Naive thymus-derived CD4-positive, alpha-beta T cell (primary cell): Measurements from ENCODE around the gene CDC6. TPM values are rescaled to one million over a fixed set of nuclear protein-coding genes. Genes with fewer than 3 reads are reported as not detected.

ENCODE experiments used
- ATAC-seq: fragments of 150-1000 bp; cut with Tn5 transposase; 2 replicates; pipeline ENCODE4 v1.10.0; 2021; ENCODE audit warnings: mild to moderate bottlenecking, moderate library complexity
- CTCF ChIA-PET: fragments of 350-600 bp; sonication (Branson Sonifier 250); formaldehyde crosslinking; loops from one replicate; lab custom pipeline; 2021; ENCODE audit warnings: antibody characterized with exemption; lab: Charles Lee
- POLR2A ChIA-PET: fragments of 350-600 bp; sonication (Branson Sonifier 250); formaldehyde crosslinking; loops from one replicate; lab custom pipeline; 2021; ENCODE audit warnings: antibody characterized with exemption, inconsistent platforms; lab: Charles Lee
- DNase-seq, 9 donors: peaks; one replicate each; pipeline versions ENCODE4 v3.0.0 to v3.0.0-alpha.2; 2020 to 2022; ENCODE audit warnings: mixed read lengths in 1 of 9
- H3K27ac ChIP-seq: one replicate; pipeline ENCODE4 v1.7.0; 2013; ENCODE audit warnings: mild to moderate bottlenecking, low read depth, low read length, moderate library complexity
- H3K27me3 ChIP-seq, 2 donors: one replicate each; pipeline ENCODE4 v1.7.0; 2013; ENCODE audit warnings: low read length in 2 of 2, mild to moderate bottlenecking in 2 of 2, moderate library complexity in 2 of 2; ENCODE audit not compliant: control insufficient read depth in 2 of 2, insufficient read depth in 2 of 2
- H3K36me3 ChIP-seq, 3 experiments: 1 replicate in 2 of 3; 2 replicates in 1 of 3; pipeline ENCODE4 v1.7.0; 2013; ENCODE audit warnings: low read length in 3 of 3, mild to moderate bottlenecking in 3 of 3, moderate library complexity in 1 of 3; ENCODE audit not compliant: insufficient read depth in 3 of 3, control insufficient read depth in 2 of 3
- H3K4me1 ChIP-seq, 2 donors: one replicate each; pipeline ENCODE4 v1.7.0; 2013; ENCODE audit warnings: low read length in 2 of 2, mild to moderate bottlenecking in 2 of 2, moderate library complexity in 1 of 2; ENCODE audit not compliant: control insufficient read depth in 2 of 2, insufficient read depth in 2 of 2
- H3K4me3 ChIP-seq: 2 replicates; pipeline ENCODE4 v1.7.0; 2013; ENCODE audit warnings: mild to moderate bottlenecking, low read length
- H3K9me3 ChIP-seq, 3 experiments: 1 replicate in 2 of 3; 2 replicates in 1 of 3; pipeline ENCODE4 v1.7.0; 2013; ENCODE audit warnings: low read length in 3 of 3; ENCODE audit not compliant: control insufficient read depth in 2 of 3
- H3K27ac Mint-ChIP-seq, 9 donors: one replicate each; pipeline ENCODE4 v1.8.0; 2020 to 2022; ENCODE audit warnings: mixed read lengths in 9 of 9, mild to moderate bottlenecking in 8 of 9, moderate library complexity in 5 of 9, inconsistent platforms in 2 of 9
- H3K27me3 Mint-ChIP-seq, 5 donors: one replicate each; pipeline ENCODE4 v1.8.0; 2021 to 2022; ENCODE audit warnings: mixed read lengths in 5 of 5, mild to moderate bottlenecking in 1 of 5
- H3K36me3 Mint-ChIP-seq, 5 donors: one replicate each; pipeline ENCODE4 v1.8.0; 2020 to 2022; ENCODE audit warnings: mixed read lengths in 5 of 5, mild to moderate bottlenecking in 3 of 5, inconsistent platforms in 1 of 5
- H3K4me1 Mint-ChIP-seq, 7 donors: one replicate each; pipeline ENCODE4 v1.8.0; 2020 to 2022; ENCODE audit warnings: mixed read lengths in 7 of 7, mild to moderate bottlenecking in 3 of 7, inconsistent platforms in 1 of 7
- H3K4me3 Mint-ChIP-seq, 10 donors: one replicate each; pipeline ENCODE4 v1.8.0; 2020 to 2022; ENCODE audit warnings: mild to moderate bottlenecking in 10 of 10, mixed read lengths in 10 of 10, moderate library complexity in 6 of 10, inconsistent platforms in 2 of 10
- H3K9me3 Mint-ChIP-seq, 11 donors: one replicate each; pipeline ENCODE4 v1.8.0; 2020 to 2022; ENCODE audit warnings: mixed read lengths in 11 of 11, mild to moderate bottlenecking in 4 of 11, inconsistent platforms in 1 of 11, moderate library complexity in 1 of 11
- intact Hi-C, 2 donors: fragments of 100-400 bp; cut with micrococcal nuclease; formaldehyde crosslinking; loops; one replicate each; pipeline ENCODE4 v1.15.1; 2023
- polyA plus RNA-seq, 2 donors: library from polyadenylated mRNA; unstranded; fragments of 300-500 nt; fragmentation: Illumina TruSeq; gene quantifications; one replicate each; pipeline ENCODE4 v1.2.3, GENCODE V29; 2021
- total RNA-seq, 6 experiments: library from RNA in 5 of 6; stranded (reverse) in 5 of 6; gene quantifications; 1 replicate in 5 of 6; 2 replicates in 1 of 6; pipeline ENCODE4 v1.2.3 and lab custom pipeline; 2021 to 2026

Gene CDC6
- total and polyA plus RNA-seq, 7 experiments from 2014 or later: 0.09 to 73.6 (median 0.67) TPM

GRCh38 chr17:40351359-40352236, 63.9 kb downstream of the CDC6 start:
- Histone ChIP-seq H3K4me1 (peaks cover 15 to 18% of the 10 kb centered on the region in 2 donors), H3K4me3 (no peak overlapping the region), H3K27ac (no peak overlapping the region), H3K27me3 (no peaks in the 10 kb centered on the region), H3K9me3 (no peaks in the 10 kb centered on the region), H3K36me3 (peaks cover 2 to 73% (median 4%) of the 10 kb centered on the region in 3 experiments)
- H3K27me3 Mint-ChIP-seq: no peaks in the 10 kb centered on the region
- no peaks in the 10 kb centered on the region for H3K9me3 Mint-ChIP-seq
- H3K4me3 Mint-ChIP-seq: no peak overlapping the region
- ChIA-PET CTCF (interaction anchor here (0.7 to 11.9 kb wide), 12 partner anchors 8 to 58 kb away, joined by 3 to 233 read pairs (median 4); no protein-coding TSS in a partner anchor), POLR2A (interaction anchor here (0.6 to 3.9 kb wide), 8 partner anchors 11 to 1370 kb away, joined by 3 to 35 read pairs (median 4); partner anchors contain the start of gene RARA)
- ATAC-seq: no peak
- H3K4me1 Mint-ChIP-seq: peaks cover 12 to 44% (median 33%) of the 10 kb centered on the region in 7 donors
- peak overlapping the region in 4 of 9 donors; percentile 38 to 74 (median 46) for H3K27ac Mint-ChIP-seq
- intact Hi-C loops: no loop called here
- H3K36me3 Mint-ChIP-seq: peaks cover 6 to 17% (median 7%) of the 10 kb centered on the region in 5 donors
- no peak for DNase-seq

GRCh38 chr17:40352237-40352778, 64.6 kb downstream of the CDC6 start:
- Histone ChIP-seq H3K4me3 (no peak overlapping the region), H3K4me1 (peaks cover 11% of the 10 kb centered on the region in 2 donors), H3K27ac (no peak overlapping the region), H3K9me3 (no peaks in the 10 kb centered on the region), H3K27me3 (no peaks in the 10 kb centered on the region), H3K36me3 (peaks cover 2 to 73% (median 4%) of the 10 kb centered on the region in 3 experiments)
- DNase-seq (no peak), ATAC-seq (no peak)
- H3K27ac Mint-ChIP-seq: peak overlapping the region in 6 of 9 donors; percentile 29 to 63 (median 46)
- H3K27me3 Mint-ChIP-seq: no peaks in the 10 kb centered on the region
- no peak overlapping the region for H3K4me3 Mint-ChIP-seq
- intact Hi-C loops: no loop called here
- POLR2A ChIA-PET: interaction anchor here (0.6 to 3.9 kb wide), 9 partner anchors 12 to 1371 kb away, joined by 3 to 35 read pairs (median 4); partner anchors contain the start of gene RARA
- H3K9me3 Mint-ChIP-seq: no peaks in the 10 kb centered on the region
- CTCF ChIA-PET: interaction anchor here (0.7 to 11.9 kb wide), 9 partner anchors 9 to 57 kb away, joined by 3 to 233 read pairs (median 6); no protein-coding TSS in a partner anchor
- peaks cover 7 to 37% (median 26%) of the 10 kb centered on the region in 7 donors for H3K4me1 Mint-ChIP-seq
- peaks cover 6 to 16% (median 7%) of the 10 kb centered on the region in 5 donors for H3K36me3 Mint-ChIP-seq

- Mint-ChIP-seq H3K4me3 (no peak overlapping the region), H3K27me3 (no peaks in the 10 kb centered on the region), H3K4me1 (peaks cover 7 to 31% (median 20%) of the 10 kb centered on the region in 7 donors), H3K27ac (peak overlapping the region in 6 of 9 donors; percentile 29 to 63 (median 50)), H3K9me3 (no peaks in the 10 kb centered on the region), H3K36me3 (peaks cover 6 to 16% (median 7%) of the 10 kb centered on the region in 5 donors)
- Histone ChIP-seq H3K4me3 (no peak overlapping the region), H3K27ac (no peak overlapping the region), H3K36me3 (peaks cover 2 to 73% (median 4%) of the 10 kb centered on the region in 3 experiments), H3K4me1 (peaks cover 6% of the 10 kb centered on the region in 2 donors), H3K27me3 (no peaks in the 10 kb centered on the region), H3K9me3 (no peaks in the 10 kb centered on the region)
- peak; percentile 13 for ATAC-seq
- intact Hi-C loops: no loop called here
- ChIA-PET CTCF (interaction anchor here (1.1 to 11.9 kb wide), 8 partner anchors 9 to 58 kb away, joined by 3 to 233 read pairs (median 8); no protein-coding TSS in a partner anchor), POLR2A (interaction anchor here (0.7 to 3.9 kb wide), 6 partner anchors 21 to 1335 kb away, joined by 3 to 35 read pairs (median 8); partner anchors contain the start of gene RARA)
- DNase-seq: no peak
These were observed 65.2 kb downstream of the CDC6 start for GRCh38 chr17:40352779-40353394.

Other genes with a start within 250 kb of the CDC6 start
- 100 to 1,000 TPM in 1 of 5 experiments, 10 to 100 TPM in 4; 82.9 to 103 (median 91.4) TPM for gene MED24, start 233.5 kb upstream of the CDC6 start, total RNA-seq
- gene MED24, start 233.5 kb upstream of the CDC6 start, polyA plus RNA-seq: 10 to 100 TPM; 46.7 to 62.7 TPM
- 10 to 100 TPM in 4 of 5 experiments, 1 to 10 TPM in 1; 3.2 to 55.9 (median 48.4) TPM for gene THRA, start 224.9 kb upstream of the CDC6 start, total RNA-seq
- 10 to 100 TPM; 17.7 to 26.2 TPM for gene THRA, start 224.9 kb upstream of the CDC6 start, polyA plus RNA-seq
- 10 to 100 TPM in 4 of 5 experiments, 1 to 10 TPM in 1; 3.6 to 34.2 (median 17.3) TPM for gene NR1D1, start 187.3 kb upstream of the CDC6 start, total RNA-seq
- 10 to 100 TPM in 1 of 2 donors, 1 to 10 TPM in 1; 4.7 to 11.2 TPM for gene NR1D1, start 187.3 kb upstream of the CDC6 start, polyA plus RNA-seq
- gene MSL1, start 165.9 kb upstream of the CDC6 start, total RNA-seq: 100 to 1,000 TPM in 4 of 5 experiments, 10 to 100 TPM in 1; 97.0 to 145 (median 113) TPM
- 10 to 100 TPM in 1 of 2 donors, 1 to 10 TPM in 1; 8.0 to 11.3 TPM for gene MSL1, start 165.9 kb upstream of the CDC6 start, polyA plus RNA-seq
- gene CASC3, start 147.3 kb upstream of the CDC6 start, total RNA-seq: 100 to 1,000 TPM in 4 of 5 experiments, 10 to 100 TPM in 1; 93.4 to 160 (median 144) TPM
- 10 to 100 TPM; 43.5 to 51.5 TPM for gene CASC3, start 147.3 kb upstream of the CDC6 start, polyA plus RNA-seq
- 10 to 100 TPM in 1 of 5 experiments, 1 to 10 TPM in 4; 5.0 to 10.7 (median 6.3) TPM for gene RAPGEFL1, start 110.4 kb upstream of the CDC6 start, total RNA-seq
- gene RAPGEFL1, start 110.4 kb upstream of the CDC6 start, polyA plus RNA-seq: under 1 TPM; 0.24 to 0.47 TPM
- gene WIPF2, start 68.6 kb upstream of the CDC6 start, total RNA-seq: 10 to 100 TPM; 24.8 to 31.8 (median 28.6) TPM
- gene WIPF2, start 68.6 kb upstream of the CDC6 start, polyA plus RNA-seq: 1 to 10 TPM; 5.0 to 8.7 TPM
- gene RARA, start 21.3 kb downstream of the CDC6 start, total RNA-seq: 100 to 1,000 TPM in 1 of 5 experiments, 10 to 100 TPM in 4; 40.0 to 115 (median 43.8) TPM
- gene RARA, start 21.3 kb downstream of the CDC6 start, polyA plus RNA-seq: 10 to 100 TPM in 1 of 2 donors, 1 to 10 TPM in 1; 6.7 to 16.5 TPM
- gene GJD3, start 76.9 kb downstream of the CDC6 start, total RNA-seq: under 1 TPM in 1 of 5 experiments, not detected in 4; 0.27 TPM
- gene GJD3, start 76.9 kb downstream of the CDC6 start, polyA plus RNA-seq: not detected
- 100 to 1,000 TPM in 1 of 5 experiments, 1 to 10 TPM in 3, under 1 TPM in 1; 0.54 to 273 (median 1.2) TPM for gene TOP2A, start 130.0 kb downstream of the CDC6 start, total RNA-seq
- not detected for gene TOP2A, start 130.0 kb downstream of the CDC6 start, polyA plus RNA-seq
- 100 to 1,000 TPM in 1 of 5 experiments, 1 to 10 TPM in 4; 1.5 to 116 (median 1.9) TPM for gene IGFBP4, start 155.6 kb downstream of the CDC6 start, total RNA-seq
- 1 to 10 TPM in 1 of 2 donors, under 1 TPM in 1; 0.45 to 1.0 TPM for gene IGFBP4, start 155.6 kb downstream of the CDC6 start, polyA plus RNA-seq
- gene TNS4, start 213.7 kb downstream of the CDC6 start, total RNA-seq: 10 to 100 TPM in 1 of 5 experiments, 1 to 10 TPM in 2, not detected in 2; 1.2 to 10.3 (median 1.3) TPM
- not detected for gene TNS4, start 213.7 kb downstream of the CDC6 start, polyA plus RNA-seq